RCC 7860 (cell line): ENCODE results near the gene ELAPOR2.
"Not testable (repeated sequence)": the region's sequence is repeated elsewhere in the genome, so short reads cannot be mapped to it uniquely, and the experiment has no call there.

Experiments
- DNase-seq: peaks from one replicate; pipeline ENCODE4 v3.0.0-alpha.2; 2015; ENCODE audit warnings: low spot score
- FAIRE-seq: peaks from 2 replicates; lab custom pipeline; 2012; peaks lifted over from hg19 to GRCh38; lab: Jason Lieb, UNC

ELAPOR2 gene, protein sequence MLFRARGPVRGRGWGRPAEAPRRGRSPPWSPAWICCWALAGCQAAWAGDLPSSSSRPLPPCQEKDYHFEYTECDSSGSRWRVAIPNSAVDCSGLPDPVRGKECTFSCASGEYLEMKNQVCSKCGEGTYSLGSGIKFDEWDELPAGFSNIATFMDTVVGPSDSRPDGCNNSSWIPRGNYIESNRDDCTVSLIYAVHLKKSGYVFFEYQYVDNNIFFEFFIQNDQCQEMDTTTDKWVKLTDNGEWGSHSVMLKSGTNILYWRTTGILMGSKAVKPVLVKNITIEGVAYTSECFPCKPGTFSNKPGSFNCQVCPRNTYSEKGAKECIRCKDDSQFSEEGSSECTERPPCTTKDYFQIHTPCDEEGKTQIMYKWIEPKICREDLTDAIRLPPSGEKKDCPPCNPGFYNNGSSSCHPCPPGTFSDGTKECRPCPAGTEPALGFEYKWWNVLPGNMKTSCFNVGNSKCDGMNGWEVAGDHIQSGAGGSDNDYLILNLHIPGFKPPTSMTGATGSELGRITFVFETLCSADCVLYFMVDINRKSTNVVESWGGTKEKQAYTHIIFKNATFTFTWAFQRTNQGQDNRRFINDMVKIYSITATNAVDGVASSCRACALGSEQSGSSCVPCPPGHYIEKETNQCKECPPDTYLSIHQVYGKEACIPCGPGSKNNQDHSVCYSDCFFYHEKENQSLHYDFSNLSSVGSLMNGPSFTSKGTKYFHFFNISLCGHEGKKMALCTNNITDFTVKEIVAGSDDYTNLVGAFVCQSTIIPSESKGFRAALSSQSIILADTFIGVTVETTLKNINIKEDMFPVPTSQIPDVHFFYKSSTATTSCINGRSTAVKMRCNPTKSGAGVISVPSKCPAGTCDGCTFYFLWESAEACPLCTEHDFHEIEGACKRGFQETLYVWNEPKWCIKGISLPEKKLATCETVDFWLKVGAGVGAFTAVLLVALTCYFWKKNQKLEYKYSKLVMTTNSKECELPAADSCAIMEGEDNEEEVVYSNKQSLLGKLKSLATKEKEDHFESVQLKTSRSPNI

DNA sequence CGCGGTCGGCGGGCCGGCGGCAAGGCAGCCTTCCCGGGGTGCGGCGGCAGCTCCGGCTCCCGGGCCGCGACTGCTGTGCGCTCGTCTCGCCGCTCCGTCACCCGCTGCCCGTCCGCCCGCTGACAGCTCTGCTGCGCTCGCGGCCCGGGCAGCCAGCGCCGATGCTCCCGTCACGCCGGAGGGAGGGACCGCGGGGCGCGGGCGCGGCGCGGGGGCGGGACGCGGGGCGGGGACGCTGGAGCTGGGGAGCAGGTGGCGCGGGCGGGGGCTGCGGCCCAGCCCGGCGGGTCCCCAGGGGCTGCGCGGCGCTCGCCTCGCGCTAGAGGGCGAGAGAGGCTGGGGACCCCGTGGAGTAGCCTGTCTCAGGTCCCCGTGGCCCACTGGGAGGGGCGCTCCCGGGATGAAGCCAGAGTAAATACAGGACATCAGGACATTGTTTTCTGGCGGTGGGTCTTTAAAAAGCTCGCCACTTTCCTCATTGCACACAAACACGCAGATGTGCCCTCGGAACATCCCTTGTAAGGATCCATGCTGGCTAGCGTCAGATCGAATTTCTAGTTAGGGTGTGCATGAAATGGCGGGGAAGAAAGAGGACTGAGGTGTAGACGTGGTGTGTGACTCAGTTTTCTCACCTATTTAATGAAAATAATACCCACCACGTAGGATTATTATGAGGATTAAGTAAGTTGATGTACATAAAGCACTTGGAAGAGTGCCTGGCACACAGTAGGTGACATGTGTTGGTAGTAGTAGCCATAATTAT, at the start of gene ELAPOR2:
Gene ELAPOR2 (minus strand): TSS at position 130 of the 763 bp plus-strand sequence. CDS start 141 bp downstream, outside the sequence.
- no peak for DNase-seq
- FAIRE-seq: no peak

DNA sequence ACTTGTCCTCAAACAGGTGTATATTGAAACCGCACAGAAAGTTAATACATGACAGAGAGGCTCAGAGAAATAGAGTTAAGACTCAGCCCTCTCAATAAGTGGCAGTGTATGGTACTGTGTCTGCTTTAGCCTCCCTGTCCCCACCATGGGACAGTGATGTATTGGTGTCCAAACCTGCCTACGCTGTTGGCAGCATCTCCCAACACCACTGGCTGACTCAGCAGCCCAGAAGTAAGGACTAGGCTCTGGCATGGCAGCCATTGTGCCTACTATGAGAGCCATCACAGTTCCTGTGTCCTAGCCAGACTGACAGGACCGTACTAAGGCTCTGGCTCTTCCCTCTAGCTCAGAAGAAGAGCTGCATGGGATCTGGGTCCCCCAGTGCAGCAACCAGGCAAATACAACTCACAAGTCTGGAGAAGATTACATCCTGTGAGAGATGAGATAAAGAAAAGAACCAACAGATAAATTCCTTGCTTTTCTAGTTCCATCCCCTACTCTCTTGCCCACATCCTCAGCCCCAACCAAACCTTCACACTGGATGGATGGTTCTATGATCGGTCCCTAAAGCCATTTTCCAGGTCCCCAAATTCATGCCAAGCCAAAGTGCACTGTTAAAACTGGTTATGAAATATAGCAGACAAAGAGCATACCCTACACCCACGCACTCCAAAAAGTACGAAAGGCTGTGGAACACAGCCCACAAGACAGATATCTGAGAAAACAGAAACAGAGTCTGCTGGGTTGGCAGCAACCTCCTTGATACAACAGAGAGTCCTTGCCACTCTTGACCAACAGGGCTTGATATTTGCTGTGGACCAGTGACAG, 48.7 kb upstream of the ELAPOR2 start:
- FAIRE-seq (no peak), DNase-seq (no peak)

DNA sequence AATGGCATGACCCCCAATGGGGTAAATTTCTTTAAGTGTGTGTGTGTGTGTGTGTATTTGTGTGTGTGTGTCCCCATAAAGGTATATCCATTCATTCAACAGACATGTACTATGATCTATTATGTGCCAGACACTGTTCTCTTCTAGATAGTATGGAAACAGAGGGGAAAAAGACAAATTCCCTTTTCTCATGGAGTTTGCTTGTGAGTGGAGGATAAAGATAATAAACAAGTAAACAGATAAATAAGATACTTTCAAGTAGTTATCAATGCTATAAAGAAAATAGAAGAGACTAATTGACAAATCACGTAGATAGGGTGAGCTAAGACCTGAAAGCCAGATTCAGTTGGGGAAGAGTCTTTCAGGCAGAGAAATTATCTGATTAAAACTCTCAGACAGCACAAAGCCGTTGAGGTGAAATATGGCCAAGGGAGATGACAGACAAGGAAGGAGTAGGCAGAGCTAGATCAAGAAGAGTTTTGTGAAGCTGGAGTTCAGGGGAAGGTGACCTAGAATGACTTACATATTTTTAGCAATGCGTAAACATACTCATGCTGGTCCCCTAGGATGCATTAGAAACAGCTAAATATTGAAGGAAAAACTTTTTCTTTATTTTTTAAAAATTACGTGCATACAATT, 47.6 kb upstream of the ELAPOR2 start:
- DNase-seq (no peak), FAIRE-seq (no peak)

DNA sequence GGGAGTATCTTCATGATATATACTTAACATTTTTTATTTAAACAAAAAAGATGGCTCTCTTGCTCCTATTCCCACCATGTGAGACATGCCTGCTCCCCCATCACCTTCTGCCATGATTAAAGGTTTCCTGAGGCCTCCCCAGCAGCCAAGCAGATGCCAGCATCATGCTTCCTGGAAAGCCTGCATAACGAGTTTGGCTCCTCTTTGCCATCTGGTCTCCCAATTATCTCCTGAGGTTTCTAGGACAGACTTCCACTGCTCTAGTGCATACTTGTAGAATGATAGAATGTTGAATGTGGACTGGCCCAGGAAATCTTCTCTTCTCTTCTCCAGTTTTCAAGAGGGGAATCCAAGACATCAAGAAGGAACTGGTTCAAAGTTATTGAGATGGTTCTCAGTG, 45.9 kb upstream of the ELAPOR2 start:
- DNase-seq: no peak
- no peak for FAIRE-seq

DNA sequence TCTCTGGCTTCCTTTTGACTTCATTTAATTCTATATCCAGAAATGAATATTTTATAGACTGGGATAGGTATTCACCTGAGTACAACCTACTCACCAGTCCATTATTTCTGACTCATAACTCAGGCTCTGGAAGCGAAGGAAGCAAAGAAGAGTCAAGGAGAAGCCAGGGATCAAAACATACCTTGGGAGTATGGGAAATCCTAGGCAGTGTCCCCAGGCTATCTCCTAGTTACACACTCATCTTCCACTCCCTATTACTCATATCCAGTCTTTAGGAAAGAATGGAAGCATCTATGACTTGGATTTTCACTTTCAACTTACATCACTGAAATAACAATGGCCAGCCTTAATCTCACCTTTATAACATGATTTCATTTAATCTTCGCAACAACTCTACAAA, 40.9 kb upstream of the ELAPOR2 start:
- no peak for FAIRE-seq
- DNase-seq: no peak

DNA sequence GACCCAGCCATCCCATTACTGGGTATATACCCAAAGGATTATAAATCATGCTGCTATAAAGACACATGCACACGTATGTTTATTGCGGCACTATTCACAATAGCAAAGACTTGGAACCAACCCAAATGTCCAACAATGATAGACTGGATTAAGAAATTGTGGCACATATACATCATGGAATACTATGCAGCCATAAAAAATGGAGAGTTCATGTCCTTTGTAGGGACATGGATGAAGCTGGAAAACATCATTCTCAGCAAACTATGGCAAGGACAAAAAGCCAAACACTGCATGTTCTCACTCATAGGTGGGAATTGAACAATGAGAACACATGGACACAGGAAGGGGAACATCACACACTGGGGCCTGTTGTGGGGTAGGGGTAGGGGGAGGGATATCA, 37.9 kb upstream of the ELAPOR2 start:
- not testable (repeated sequence) for FAIRE-seq, DNase-seq

DNA sequence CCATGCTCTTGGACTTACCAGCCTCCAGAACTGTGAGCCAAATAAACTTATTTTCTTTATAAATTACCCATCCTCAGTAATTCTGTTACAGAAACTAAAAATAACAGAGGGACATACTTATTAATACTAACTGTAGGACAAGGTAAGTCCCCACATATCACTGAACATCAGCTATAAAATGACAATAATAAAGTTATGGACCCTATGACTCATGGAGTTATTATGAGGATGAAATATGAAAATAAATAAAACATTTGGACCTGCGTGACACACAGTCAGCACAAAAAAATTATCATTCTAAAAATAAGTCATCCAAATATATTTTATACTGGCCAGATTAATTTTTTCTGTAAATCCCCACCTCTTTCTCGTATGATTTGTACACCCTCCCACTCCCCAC, 34.9 kb upstream of the ELAPOR2 start:
- DNase-seq: no peak
- FAIRE-seq: no peak

DNA sequence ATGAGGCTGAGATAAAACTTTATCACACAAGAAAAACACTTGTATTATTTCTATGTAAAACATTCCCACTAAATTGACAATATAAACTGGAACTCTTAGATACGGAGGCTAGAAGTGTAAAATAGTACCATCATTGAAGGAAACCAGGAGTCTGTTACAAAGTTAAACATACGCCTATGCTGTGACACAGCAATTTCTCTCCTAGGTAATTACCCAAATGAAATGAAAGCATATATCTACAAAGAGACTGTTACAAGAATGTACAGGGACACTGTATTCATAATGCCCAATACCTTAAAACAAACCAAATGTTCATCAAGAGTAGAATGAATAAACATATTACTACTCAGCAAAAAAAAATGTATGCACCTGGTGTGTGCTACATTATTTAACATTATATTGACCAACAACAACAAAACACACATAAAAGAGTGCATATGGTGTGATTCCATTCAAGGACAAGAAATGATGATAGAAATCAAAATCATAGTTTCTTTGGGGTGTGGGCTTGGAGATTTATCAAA, 33.2 kb upstream of the ELAPOR2 start:
- FAIRE-seq (no peak), DNase-seq (no peak)

DNA sequence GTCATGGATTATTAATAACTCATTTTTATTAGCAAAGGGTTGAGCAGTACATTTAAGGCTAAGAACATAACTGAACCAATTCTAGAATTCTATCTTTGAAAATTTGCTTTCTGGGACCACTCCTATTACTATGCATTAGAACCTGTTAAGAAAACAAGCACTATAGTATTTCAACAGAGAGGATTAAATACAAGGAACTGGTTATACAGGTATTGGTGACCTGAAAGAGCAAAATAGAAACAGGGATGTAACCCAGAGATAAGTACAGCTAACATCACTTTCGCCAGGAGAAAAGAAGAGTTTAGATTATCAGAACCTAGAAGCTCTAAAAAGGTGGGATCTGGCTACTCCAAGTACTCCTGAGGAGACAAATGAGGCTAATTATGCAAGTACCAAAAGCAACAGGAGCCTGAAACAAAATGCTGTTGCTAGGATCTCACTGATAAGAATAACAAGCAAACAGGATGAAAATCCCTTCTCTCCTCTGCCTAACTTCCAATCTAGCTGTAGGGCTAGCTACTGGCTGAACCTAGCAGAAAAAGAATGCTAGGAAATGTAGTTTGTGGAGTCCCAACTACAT, 32.1 kb upstream of the ELAPOR2 start:
- no peak for FAIRE-seq

DNA sequence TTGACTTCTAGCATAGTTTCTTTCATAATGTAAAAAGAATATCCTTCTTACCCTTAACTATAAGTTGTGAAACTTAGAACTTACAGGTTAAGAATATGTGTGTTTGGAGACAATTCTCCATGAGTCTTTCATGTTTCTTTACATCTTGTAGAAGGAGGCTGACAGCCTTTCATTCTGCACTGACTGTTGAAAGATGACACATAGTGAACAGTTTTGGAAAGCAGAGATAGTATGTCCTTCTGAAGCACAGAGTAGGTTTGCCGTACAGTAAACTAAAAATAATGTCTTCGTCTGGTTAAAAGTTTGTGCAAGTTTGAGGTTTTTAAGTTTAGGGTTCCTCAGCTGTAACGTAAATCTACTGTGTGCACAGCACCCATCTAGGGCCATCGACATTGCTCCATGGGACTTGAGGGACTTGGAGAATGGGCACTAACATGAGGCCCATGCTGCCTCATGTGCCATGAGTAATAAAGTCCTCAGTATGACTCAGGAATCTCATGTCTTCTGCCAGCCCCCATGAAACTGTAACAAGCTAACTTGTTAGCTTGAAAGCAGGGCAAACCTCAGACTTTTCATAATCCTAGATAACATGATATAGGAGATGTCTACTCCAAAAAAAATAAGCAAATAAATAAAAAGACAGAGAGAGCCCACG, 24.5 kb upstream of the ELAPOR2 start:
- FAIRE-seq (no peak), DNase-seq (no peak)

More for the DNA sequence above, 32.1 kb upstream of the ELAPOR2 start:
- DNase-seq: no peak

DNA sequence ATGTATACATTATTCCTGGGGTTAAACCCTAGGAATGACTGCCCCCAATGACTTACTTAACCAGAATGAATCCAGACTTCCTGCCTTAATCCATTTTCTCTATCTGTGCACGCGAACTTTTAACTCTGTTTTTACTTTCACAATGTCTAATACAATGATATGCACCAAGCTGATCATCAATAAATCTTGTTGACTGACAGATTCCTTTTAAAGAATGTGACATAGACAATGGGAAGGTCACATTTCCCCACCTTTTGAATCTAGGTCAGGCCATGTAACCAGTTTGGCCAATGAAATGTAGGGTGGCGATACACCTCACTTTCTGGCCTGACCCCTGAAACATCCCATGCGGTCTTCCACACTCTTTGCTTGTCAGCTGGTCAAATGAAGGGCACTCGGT, 23.2 kb upstream of the ELAPOR2 start:
- DNase-seq (no peak), FAIRE-seq (no peak)

DNA sequence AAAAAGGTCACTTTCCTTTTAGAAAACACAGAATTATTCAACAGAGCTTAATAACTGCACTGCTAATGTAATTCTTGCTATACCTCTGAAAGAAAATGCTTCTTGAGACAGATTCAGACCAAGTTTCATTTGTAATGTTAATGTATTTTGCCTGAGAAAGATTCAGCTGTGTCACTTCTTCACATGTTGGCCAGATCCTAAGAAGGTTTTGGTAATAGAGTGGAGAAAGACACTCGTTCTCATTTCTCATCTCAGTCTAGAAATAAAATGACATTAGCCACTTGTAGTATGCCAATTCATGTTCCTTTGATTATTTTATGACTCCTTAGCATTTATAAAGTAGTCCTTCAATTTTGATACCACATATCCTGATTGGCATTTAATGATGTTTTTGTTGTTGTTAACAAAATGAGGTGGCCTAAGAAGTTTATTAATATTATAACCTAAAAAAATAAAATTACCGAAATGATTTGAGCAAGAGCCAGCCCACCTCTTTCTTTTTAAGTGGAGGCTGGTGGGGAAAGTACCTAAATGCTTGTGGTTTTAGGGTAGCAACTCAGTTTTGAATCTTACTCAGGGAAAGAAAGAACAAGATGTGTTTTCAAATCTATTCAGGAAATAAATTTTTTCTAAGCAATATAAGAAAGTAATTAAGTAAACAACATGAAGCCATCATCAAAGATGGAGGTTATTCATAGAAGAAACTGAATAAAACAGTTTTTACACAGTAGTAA, 16.4 kb upstream of the ELAPOR2 start:
- FAIRE-seq (no peak), DNase-seq (no peak)

DNA sequence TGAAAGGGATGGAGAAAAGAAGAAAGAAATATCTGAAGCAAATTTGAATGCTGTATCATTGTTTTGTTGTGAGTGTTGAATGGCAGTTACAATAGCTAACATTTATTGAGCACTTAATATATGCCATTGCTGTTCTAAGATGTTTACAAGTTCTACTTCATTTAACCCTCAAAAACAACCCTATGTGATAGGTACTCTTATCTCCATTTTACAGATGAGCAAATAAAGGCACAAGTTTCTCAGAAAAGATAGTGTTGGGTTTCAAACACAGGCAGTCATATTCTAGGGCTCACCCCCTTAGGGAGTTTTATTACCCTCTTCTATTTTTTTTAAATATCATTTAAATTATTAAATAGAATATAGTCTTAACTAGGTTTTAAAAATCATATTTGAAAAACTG, 8.3 kb upstream of the ELAPOR2 start:
- no peak for DNase-seq
- FAIRE-seq: no peak

DNA sequence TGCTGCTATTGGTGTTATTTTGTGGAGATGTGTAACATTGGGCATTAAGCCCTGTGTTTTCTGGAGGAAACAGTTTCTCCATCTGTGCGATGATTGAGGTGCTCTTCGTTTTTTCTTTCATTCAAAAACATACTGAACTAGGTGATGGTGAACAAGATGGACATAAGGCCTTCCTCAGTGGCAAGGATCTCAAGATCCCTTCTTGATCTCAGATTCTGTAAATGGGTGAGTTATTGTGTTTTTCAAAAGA, 759 bp upstream of the ELAPOR2 start:
- DNase-seq (no peak), FAIRE-seq (no peak)

DNA sequence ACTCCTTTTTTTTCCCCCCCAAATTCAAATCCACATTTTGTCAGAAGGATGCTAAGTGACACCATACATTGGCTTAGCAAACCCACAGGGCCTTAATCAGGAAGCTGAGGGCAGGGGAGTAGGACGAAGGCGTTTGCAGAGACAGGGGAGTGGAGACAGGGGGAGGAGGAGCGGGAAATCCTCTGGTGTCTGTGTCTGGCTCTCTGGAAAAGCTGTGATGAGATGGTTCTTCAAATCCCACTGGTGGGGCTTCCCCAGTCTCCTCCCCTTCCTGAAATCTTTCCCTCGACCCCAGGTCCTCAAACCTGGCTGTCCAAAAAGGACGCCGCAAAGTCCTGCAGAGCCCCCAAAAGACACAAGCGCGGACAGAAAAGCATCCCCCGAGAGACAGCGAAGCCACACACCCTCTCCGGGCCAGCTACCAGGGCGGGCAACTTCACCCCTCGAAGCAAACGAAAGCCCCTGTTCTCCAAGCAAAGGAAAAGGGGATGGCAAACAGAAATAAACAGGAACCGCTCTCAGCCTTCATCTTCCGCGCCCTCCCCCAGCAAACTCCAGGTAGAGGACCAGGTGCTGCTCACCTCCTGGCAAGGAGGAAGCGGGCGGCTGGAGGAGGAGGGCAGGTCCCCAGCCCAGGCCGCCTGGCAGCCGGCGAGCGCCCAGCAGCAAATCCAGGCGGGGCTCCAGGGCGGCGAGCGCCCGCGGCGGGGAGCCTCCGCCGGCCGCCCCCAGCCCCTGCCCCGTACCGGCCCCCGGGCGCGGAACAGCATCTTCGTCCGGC, 520 bp downstream of the ELAPOR2 start:
- FAIRE-seq (no peak), DNase-seq (no peak)

DNA sequence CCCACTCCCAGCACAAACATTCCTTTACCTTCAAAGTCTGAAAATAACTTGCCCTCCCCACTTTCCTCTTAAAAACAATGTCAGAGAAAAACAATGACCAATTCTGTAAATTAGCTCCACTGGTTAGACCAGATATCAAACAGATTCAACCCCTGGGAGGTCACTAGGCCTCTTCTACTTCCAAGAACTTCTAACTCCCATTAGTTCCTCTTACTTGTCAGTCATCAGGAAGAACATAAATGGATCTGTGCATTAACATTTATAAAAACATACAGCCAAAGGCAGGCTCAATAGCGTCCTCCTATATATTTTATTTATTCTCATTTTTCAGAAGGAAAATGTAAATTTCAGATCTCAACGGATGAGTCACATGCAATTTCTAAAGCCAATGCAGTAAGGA, 2.2 kb downstream of the ELAPOR2 start:
- FAIRE-seq (no peak), DNase-seq (no peak)

DNA sequence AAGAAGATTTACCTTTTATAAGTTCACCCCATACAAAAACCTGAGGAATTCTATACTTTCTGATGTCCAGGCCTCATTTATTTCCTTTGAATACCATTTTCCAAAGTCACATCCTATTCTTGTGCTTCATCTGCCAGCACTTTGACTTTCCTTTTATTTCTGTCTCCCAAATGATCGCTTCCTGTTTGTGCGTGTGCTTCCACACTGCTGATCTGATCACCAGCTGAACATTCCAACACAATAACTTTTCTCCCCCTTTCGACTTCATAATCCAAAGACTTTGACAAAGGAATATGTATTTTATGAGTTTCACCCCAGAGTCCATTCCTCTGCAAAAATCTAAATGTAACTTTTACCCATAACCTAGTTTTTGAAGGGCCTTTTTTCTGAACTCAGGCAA, 3.1 kb downstream of the ELAPOR2 start:
- DNase-seq: no peak
- FAIRE-seq: no peak
